OCI-LY7 (cell line): Measurements from ENCODE around the gene LYZL2.

Experiments
- EZH2phosphoT487 ChIP-seq: fragments of 200-600 bp; sonication (generic); IDR thresholded peaks from 2 replicates; pipeline ENCODE4 v1.6.1; 2018; ENCODE audit warnings: low read depth, borderline replicate concordance, mild to moderate bottlenecking, mixed run types, antibody characterized with exemption, low read length, moderate library complexity, mixed read lengths
- TF ChIP-seq, protein P1 (sequence below): fragments of 200-600 bp; sonication (generic); conservative IDR thresholded peaks from 2 replicates; pipeline ENCODE4 v1.5.1; 2014; ENCODE audit warnings: mild to moderate bottlenecking, antibody characterized with exemption, low read length, moderate library complexity, mixed read lengths

DNA sequence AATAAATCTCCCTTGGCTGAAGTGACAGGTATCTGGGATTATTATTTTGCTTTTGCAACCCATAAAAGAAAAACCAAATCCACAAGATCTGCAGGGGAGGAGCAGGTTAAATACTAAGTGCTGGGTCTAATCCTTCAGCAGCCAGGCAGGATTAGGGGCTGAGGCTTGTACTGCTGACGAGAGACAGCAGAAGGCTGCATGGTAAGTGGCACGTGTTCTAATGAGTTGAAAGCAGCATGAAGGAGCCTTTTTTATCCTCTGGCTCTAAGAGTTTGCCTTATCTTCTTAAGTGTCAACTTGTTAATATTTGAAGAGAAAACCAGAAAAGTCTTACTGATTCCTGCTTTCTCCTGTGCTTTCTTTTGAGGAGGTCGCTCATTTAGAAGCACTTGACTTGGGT is 50.0 kb downstream of the LYZL2 start:
- TF ChIP-seq, protein P1, sequence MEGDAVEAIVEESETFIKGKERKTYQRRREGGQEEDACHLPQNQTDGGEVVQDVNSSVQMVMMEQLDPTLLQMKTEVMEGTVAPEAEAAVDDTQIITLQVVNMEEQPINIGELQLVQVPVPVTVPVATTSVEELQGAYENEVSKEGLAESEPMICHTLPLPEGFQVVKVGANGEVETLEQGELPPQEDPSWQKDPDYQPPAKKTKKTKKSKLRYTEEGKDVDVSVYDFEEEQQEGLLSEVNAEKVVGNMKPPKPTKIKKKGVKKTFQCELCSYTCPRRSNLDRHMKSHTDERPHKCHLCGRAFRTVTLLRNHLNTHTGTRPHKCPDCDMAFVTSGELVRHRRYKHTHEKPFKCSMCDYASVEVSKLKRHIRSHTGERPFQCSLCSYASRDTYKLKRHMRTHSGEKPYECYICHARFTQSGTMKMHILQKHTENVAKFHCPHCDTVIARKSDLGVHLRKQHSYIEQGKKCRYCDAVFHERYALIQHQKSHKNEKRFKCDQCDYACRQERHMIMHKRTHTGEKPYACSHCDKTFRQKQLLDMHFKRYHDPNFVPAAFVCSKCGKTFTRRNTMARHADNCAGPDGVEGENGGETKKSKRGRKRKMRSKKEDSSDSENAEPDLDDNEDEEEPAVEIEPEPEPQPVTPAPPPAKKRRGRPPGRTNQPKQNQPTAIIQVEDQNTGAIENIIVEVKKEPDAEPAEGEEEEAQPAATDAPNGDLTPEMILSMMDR: no peak
- no peak for TF ChIP-seq EZH2phosphoT487
